HG02623 (cell line): ENCODE measurements around the gene FXR1.
"Not testable (repeated sequence)": the region's sequence is repeated elsewhere in the genome, so short reads cannot be mapped to it uniquely, and the experiment has no call there.

ENCODE experiments used
- ATAC-seq: cut with Tn5 transposase; IDR thresholded peaks from one replicate; pipeline ENCODE4 v1.9.1; 2021; ENCODE audit warnings: moderate library complexity; ENCODE audit not compliant: unreplicated experiment

FXR1 gene

DNA sequence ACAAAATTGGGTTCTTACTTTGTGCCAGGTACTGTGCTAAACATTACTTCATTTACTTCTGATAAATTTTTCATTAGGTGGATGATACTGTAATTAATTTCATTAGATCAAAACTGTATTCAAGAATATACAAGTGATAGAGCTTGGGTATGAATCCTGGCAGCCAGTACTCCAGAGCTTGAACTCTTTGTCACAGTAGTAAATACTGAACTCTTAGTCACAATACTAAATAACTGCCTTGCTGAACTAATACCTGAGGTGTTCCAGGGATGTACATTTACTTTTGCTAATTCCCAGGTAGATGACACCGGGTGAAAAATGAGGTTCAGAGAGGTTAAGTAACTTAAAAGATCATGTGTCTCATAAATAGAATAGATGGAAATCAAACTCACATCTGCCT is 20.3 kb downstream of the FXR1 start:
- no peak for ATAC-seq

DNA sequence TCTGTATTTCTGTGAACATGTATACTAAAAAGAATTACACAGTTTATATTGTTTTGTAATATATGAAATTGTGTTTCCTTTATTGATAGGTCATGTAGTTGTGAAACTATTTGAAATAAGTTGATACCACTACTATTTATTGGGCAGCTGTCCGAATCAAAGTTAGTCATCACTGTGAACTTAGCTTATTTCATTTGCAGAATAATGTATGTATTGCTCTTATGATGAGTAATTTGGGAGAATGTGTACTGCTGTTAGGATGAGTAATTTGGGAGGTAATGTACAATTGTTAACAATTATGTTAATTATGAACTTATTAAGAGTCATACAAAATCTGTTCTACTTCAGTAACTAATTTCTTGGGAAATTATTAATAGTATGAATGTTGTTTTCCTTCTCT is 22.2 kb downstream of the FXR1 start:
- no peak for ATAC-seq

DNA sequence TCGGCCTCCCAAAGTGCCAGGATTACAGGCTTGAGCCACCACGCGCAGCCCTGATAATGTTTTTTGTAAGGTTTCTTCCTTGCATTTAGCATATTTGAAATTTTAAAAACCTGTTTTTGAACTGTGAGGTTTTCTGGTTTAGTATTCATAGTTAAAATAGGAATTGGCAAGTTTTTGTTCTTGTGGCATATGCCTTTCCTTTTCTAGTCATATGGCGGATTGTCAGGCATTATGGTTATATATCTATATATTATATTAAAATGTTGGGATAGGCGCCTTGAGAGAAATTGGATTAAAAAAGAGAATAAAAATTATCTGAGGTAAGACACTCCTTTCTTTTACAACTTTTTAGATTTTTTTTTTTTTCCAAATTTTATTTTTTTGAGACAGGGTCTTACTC is 28.4 kb downstream of the FXR1 start:
- ATAC-seq, result no peak

DNA sequence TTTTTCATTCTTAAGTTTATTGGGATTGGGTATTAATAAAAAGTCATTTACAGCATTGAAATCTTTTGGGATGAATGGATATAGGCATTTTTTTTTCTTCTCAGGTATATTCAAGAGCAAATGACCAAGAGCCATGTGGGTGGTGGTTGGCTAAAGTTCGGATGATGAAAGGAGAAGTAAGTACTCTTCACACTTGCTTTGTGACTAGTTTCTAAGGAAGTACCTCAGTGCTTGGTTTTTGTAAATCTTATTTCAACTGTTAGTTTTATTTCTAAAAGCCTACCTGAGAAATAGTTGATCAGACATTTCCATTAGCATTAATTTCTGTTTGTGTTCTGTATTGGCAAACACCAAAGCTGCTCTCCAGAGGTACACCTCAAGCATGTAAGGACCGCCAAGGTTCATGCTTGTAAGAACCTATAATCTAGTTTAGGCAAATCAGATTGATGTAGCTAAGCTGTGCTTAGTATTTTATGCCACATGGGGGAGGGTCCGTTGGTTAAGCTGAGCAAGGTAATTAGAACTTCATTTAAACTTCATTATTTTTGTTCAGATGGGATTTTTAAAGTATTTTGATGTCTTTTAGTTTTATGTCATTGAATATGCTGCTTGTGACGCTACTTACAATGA is 35.4 kb downstream of the FXR1 start:
- ATAC-seq, result peak; percentile 84

DNA sequence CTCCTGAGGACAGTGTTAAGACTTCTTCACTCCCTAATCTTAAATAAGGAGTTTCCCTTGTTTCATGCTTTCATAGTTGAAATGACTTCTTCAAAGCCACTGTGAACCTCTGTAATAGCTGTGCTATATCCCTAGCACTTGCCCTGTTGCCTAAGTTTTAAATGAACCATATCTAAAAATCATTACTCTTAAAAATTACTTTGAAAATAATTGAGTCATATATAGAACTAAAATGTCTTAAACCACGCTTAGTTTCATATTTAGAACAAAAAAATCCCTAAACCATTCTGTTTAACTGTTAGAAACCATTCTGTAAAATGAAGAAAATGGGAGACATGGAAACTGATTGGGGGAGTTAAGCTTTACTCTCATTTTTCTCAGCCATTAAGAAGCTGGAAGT is 47.2 kb downstream of the FXR1 start:
- ATAC-seq, result peak; percentile 50

DNA sequence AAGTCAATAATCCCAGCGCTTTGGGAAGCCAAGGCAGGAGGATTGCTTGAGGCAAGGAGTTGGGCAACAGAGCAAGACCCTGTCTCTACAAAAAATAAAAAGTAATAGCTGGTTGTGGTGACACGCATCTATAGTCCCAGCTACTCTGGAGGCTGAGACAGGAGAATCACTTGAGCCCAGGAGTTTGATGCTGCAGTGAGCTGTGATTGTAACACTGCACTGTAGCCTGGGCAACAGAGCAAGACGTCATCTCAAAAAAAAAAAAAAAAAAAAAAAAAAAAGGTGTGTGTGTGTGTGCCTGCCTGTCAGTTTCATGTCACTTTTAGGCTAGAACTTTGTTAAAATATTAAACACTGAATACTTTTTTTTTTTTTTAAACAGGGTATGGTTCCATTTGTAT is 48.6 kb downstream of the FXR1 start:
- no peak for ATAC-seq

DNA sequence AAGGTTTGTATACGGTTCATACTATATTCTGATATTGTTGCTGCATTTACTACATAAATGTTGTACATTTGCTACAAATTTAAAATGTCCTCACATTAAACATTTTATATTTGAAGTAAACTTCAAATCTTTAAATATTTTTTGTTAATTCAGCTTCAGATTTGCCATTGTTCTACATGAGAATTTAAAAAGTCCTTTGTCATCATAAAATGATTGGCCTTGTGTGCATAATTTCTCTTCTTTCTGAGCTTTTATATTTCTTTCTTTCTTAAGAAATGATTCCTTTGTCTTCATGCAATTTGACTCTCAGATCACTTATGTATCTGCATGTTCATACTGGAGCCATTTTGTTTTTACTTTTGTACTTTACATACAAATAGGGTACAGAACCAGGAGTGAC is 49.1 kb downstream of the FXR1 start:
- ATAC-seq, result no peak

DNA sequence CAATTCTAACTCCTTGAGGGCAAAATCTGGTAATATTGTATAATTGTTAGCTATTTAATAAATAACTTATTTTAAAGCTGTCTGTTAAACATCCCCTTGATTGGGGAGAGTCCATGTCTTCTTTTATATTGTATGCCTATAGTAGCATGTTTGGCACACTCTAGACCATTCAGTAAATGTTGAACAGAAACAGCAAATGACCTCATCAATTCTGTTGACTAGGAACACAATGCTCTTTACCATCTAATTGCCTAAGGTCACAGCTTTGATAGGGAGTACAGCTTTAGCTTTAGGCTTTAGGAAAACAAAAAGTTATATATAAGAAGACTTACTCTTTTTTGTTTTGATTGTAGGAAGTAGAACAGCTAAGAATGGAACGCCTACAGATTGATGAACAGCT is 50.1 kb downstream of the FXR1 start:
- no peak for ATAC-seq

DNA sequence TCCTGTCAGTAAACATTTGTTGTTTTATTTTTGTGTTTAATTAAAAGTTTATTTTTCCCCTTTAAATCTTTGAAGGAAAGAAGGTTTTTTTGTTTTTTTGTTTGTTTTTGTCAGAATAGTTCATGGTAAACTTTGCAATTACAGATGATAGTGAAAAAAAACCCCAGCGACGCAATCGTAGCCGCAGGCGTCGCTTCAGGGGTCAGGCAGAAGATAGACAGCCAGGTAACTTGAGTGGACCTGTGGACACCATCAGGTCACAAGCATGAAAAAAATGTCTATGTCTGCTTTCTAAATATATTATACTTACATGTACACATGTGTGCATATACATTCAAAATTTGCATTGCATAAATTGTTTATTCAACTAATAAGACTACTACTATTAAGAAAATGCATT is 58.5 kb downstream of the FXR1 start:
- no peak for ATAC-seq

DNA sequence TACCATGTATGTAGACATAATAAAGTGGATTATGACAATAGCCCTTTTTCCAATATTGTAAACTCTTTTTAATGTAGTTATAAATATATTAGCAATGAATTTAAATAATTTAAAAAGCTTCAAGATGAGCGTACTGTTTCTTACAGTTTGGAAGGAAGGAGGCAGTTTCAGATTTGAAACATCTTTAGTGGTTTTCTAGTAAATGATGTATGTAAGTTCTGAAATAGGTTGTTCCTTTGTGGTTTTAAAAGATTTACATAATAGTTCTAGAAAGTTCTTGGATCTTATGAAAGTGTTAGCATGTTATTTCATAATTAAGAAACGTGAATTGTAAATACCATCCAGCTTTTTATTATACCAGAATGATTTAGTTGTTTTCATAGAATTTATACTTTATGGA is 61.1 kb downstream of the FXR1 start:
- ATAC-seq, result peak; percentile 57

DNA sequence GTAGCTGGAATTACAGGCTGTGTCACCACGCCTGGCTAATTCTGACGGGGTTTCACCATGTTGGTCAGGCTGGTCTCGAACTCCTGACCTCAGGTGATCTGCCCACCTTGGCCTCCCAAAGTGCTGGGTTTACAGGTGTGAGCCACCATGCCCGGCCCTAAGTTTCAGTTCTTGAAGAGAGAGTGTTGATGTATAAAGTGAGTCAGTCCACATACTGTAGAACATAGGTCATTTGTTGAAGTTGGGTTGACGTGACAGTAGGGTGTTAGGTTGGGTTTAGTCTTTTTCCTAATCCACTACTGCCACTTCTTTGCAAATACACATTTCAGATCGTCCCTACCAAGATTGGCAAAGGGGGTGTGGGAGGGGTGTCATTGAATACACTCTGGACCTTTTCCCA is 61.8 kb downstream of the FXR1 start:
- no peak for ATAC-seq

DNA sequence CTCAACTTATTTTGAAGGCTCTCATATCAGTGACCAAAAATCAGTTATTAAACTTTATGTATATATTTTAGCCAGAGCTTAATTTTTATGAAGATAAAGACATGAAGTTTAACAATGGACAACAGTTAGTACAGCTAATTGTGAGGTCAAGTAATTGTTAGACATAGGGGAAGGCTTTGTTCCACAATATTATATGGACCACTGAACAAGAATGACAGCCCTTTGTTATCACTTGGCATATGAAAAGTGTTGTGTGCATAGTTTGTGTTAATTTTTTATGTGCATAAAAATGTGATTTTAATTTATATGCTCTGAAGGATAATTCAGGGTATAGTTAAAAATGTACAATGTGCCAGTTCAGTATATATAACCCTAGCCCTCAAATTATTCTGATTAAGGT is 65.0 kb downstream of the FXR1 start:
- no peak for ATAC-seq

DNA sequence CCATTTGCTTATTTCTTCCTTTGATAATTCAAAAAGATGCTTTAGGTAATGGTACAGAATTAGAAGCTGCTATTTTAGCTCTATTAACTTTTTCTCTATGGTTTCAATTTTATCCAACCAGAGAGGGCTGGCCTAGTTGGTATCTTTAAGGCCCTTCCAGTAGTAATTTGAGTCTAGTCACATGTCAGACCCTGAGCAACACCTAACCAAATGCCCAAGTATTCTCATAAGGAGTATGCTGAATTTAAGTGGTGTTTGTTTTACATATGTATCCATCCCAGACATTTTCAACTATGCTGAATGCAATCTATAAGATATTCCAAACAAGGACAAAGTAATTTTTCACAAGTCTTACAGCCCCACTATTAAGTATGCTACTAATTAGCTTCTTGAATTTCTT is 67.5 kb downstream of the FXR1 start:
- ATAC-seq, result no peak

DNA sequence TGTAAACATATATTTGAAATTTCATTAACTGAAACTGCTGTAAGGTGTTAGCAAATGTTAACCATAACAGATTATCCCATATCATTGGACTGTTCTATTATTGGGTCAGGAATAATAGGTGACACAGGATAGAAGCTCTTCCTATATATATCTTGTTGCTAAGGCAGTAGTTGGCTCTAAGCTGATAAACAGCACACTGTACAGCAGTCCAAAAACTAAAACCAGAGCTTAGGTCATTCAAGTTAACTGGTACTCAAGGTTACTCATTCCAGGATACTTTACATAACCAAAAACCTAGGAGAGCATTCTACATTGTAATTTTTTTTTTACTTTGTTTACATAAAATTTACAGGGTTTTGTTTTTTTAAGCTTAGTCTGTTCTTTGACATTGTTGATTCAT is 68.1 kb downstream of the FXR1 start:
- no peak for ATAC-seq

DNA sequence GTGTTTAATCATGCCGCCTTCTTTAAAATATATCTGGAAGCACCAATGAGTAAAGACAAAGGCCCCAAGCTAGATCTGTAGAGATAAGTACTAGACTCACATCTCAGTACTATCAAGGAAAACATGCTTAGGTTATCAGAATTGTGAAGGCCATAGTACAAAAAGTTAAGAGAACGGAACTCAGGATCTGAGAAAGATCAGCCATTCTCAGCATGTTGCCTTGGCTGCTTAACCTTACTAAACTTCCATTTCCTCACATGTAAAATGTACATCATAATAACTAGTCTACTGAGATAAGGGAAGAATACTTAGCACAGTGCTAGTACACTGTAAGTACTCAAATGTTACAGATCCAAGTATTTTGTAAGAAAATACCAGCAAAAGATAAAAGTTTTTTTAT is 69.4 kb downstream of the FXR1 start:
- ATAC-seq, result no peak

DNA sequence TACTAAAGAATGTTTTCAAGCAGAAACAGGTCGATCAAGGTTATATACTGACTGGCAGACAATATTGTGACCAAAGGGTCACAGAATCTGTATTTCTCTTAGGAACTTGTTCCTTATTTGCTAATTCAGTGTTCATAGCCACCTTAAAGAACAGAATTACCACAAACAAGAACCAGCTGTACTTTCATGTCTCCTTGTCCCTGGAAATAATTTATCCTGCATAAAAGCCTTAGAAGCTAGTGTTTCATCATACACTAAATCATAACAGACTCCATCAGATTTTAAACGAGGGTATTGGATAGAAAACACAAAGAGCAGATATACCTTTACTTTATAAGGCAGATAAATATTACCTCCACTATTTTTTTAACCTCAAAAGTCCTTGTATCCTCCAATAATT is 70.7 kb downstream of the FXR1 start:
- no peak for ATAC-seq

DNA sequence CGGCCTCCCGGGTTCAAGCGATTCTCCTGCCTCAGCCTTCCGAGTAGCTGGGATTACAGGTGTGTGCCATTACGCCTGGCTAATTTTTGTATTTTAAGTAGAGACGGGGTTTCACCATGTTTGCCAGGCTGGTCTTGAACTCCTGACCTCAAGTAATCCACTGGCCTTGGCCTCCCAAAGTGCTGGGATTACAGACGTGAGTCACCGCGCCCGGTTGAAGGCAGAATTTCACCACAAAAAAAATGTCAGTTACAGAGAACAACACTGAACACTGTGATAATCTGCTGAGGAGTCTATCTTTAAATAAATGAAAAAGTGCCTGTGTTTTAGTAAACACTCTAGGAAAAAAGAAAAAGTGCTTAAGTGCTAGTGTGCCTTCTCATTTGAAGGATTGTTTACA is 73.9 kb downstream of the FXR1 start:
- not testable (repeated sequence) for ATAC-seq

DNA sequence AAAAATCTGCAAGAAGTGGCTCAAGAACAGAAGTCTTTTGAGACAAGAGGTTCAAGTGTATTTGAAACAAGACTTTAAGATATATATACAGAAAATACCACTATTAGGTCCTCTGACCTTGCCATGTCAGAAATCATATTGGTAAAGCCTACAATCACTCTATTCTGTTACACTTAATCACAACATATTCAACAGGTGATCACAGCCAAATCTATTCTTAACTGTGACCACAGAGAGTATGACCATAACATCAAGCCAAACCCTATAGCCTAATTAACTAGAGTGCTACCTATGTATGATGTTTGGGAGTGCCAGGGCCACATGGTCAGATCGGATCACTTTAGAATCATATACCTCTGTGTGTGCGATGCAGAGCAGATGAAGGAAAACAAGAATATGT is 74.9 kb downstream of the FXR1 start:
- ATAC-seq, result no peak

DNA sequence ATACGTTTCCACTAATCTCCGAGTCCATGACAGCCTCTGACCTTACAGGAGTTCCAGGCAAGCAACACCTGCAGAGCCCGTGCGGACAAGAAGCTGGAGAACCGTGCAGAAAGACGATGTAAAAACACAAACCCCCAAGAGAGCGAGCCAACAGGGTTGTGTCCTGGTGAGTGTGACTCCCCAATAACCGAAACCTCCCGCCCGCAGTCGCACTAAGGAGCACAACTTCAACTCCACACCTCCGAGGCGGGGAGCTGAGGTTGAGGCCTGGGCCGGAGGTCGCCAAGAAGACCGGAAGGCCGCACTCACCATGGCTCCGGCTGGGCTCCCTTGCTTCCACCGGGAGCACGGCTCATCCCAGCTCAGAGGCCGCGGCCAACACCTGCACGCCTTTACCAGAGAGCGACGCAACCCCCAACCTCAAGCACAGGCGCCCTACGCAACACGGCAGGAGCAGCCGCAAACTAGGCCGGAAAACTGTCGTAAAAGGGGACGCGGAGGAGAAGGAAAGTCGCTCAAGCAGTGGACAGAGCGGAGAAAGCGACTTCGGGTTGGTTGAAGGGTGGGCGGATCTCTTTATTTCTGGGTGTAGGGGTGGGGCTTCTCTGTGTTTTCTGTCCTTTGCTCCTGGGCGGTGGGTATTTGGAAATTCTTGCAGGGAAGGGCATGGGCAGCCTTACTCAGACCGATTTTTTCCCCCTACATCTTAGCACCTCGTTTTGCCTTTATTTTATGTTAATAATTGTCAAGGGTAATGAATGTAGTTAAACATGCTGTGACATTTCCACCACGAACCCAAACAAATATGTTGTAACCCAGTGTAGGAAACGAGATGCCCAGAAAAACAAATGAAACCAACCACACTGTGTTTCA is 77.1 kb downstream of the FXR1 start, which contains the start of gene DNAJC19:
Gene DNAJC19, minus strand, starts transcription at position 446 of the 873 bp plus-strand sequence. Its CDS starts 134 bp downstream, at position 312.
- ATAC-seq, result peak; percentile 98

DNA sequence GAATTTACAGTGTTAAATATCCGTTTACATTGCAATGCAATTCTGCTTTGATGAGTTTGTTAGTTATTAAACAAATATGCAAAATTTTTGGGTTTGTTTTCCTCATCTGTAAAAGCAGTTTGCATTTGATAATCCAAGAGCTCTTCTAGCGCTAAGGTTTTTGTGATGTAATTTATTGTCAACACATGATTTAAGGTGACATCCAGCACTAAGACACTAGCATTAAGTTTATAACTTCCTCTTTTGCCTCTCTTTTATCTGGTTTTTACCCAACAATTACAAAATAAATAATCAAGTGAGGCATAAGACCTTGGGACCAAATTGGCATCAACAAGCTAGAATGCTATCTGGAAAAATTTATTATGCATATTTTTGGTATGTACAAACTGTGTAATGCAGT is 78.0 kb downstream of the FXR1 start:
- ATAC-seq, result no peak

DNA sequence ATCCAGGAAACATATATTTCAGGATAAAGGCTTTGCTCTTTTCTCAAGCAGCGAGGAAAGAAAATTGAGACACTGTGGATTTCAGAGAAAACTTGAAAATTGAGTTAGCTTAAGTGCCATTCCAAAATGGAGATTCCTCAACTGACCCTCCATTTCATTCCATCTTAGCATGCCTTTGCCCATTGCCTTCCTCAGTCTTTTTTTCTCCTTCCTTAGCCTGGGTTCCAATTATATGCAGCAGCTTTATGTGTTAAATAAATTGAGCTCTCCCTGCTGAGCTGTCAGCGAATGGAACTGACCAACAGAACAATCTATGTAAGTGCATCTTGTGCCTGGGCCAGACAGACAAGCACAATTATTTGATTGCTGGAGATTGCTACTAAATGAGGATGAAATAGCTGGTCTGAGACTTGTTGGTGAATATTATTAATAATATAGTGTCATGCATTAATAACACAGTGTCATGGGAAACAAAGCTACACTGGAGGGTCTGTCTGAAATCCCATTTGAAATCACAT is 84.0 kb downstream of the FXR1 start:
- ATAC-seq, result no peak

DNA sequence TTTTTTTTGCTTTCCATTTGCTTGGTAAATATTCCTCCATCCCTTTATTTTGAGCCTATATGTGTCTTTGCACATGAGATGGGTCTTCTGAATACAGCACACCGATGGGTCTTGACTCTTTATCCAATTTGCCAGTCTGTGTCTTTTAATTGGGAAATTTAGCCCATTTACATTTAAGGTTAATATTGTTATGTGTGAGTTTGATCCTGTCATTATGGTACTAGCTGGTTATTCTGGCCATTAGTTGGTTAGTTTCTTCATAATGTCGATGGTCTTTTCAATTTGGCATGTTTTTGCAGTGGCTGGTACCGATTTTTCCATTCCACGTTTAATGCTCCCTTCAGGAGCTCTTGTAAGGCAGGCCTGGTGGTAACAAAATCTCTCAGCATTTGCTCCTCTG is 89.9 kb downstream of the FXR1 start:
- ATAC-seq, result not testable (repeated sequence)
